Left lung (tissue), 10 donors: ENCODE results near the gene ZFYVE21. TPM values are rescaled to one million over a fixed set of nuclear protein-coding genes. Genes with fewer than 3 reads are reported as not detected.

Source experiments
- ATAC-seq: fragments of 200-7000 bp; cut with Tn5 transposase; one replicate; pipeline ENCODE4 v1.9.1; 2020; ENCODE audit warnings: moderate library complexity
- DNase-seq, 4 donors: peaks; one replicate each; pipeline ENCODE4 v3.0.0-alpha.2; 2013 to 2020
- H3K27ac ChIP-seq, 2 donors: fragments of 200-600 bp; sonication (generic) in 1 of 2; one replicate each; pipeline versions ENCODE4 v1.5.0 to v1.8.0; 2020 to 2021
- H3K27me3 ChIP-seq, 2 donors: fragments of 200-600 bp; sonication (generic) in 1 of 2; one replicate each; pipeline versions ENCODE4 v1.5.0 to v1.8.0; 2020 to 2021
- H3K36me3 ChIP-seq, 2 donors: fragments of 200-600 bp; sonication (generic) in 1 of 2; one replicate each; pipeline versions ENCODE4 v1.5.0 to v1.8.0; 2020 to 2021
- H3K4me1 ChIP-seq, 2 donors: fragments of 200-600 bp; one replicate each; pipeline ENCODE4 v1.8.0; 2021
- H3K4me3 ChIP-seq, 2 donors: fragments of 200-600 bp; sonication (generic) in 1 of 2; one replicate each; pipeline versions ENCODE4 v1.5.0 to v1.8.0; 2020 to 2021; ENCODE audit warnings: mild to moderate bottlenecking in 1 of 2
- H3K9me3 ChIP-seq, 2 donors: fragments of 200-600 bp; sonication (generic) in 1 of 2; one replicate each; pipeline versions ENCODE4 v1.5.0 to v1.8.0; 2020 to 2021
- CTCF ChIP-seq, 2 donors: fragments of 200-600 bp; sonication (generic) in 1 of 2; IDR thresholded peaks; one replicate each; pipeline versions ENCODE4 v1.5.0 to v1.8.0; 2021; ENCODE audit warnings: antibody characterized with exemption in 2 of 2
- intact Hi-C, 2 donors: fragments of 100-400 bp; cut with DNase I; formaldehyde crosslinking; loops; one replicate each; pipeline versions ENCODE4 v1.11.2 to v1.14.2; 2022
- polyA plus RNA-seq, 6 donors: library from polyadenylated mRNA; unstranded; fragments of 120-200 nt; gene quantifications; one replicate each; pipeline ENCODE4 v1.2.1, GENCODE V29; 2013; ENCODE audit not compliant: insufficient read length in 6 of 6
- total RNA-seq, 2 donors: library from RNA; stranded (reverse); fragmentation: NEBNext Ultra II Directional; extraction: Animal tissue kit (Norgen Biotek cat#: 25700); gene quantifications; one replicate each; pipeline ENCODE4 v1.2.1, GENCODE V29; 2021
- donor health status: DM: no; HTN: yes; CAD: no.
- donor health status: DM: no; HTN: no; CAD: no.

The ZFYVE21 gene
- total and polyA plus RNA-seq, 8 donors = 42.8 to 72.7 (median 59.2) TPM

GRCh38 chr14:103738166-103738565 lies 22.6 kb downstream of the ZFYVE21 start:
- DNase-seq (no peak), ATAC-seq (no peak)
- Histone ChIP-seq H3K27ac (no peak overlapping the region), H3K27me3 (no peaks in the 10 kb centered on the region), H3K9me3 (no peaks in the 10 kb centered on the region), H3K4me3 (no peak overlapping the region), H3K4me1 (no peaks in the 10 kb centered on the region), H3K36me3 (peaks cover 0 to 98% of the 10 kb centered on the region in 2 donors)
- no peak for TF ChIP-seq CTCF (IDR thresholded peaks at IDR 0.05)
- intact Hi-C loops = no loop called here

- Histone ChIP-seq H3K4me1 (no peaks in the 10 kb centered on the region), H3K9me3 (no peaks in the 10 kb centered on the region), H3K36me3 (peaks cover 0 to 97% of the 10 kb centered on the region in 2 donors), H3K27me3 (no peaks in the 10 kb centered on the region), H3K4me3 (no peak overlapping the region), H3K27ac (no peak overlapping the region)
- no peak for ATAC-seq
- TF ChIP-seq CTCF (IDR thresholded peaks at IDR 0.05) = no peak
- intact Hi-C loops = no loop called here
- peak in 1 of 4 donors; percentile 69 for DNase-seq
Observed at GRCh38 chr14:103738701-103739451, 23.3 kb downstream of the ZFYVE21 start.

- Histone ChIP-seq H3K36me3 (peaks cover 0 to 97% of the 10 kb centered on the region in 2 donors), H3K27ac (no peak overlapping the region), H3K4me3 (no peak overlapping the region), H3K9me3 (no peaks in the 10 kb centered on the region), H3K27me3 (no peaks in the 10 kb centered on the region), H3K4me1 (no peaks in the 10 kb centered on the region)
- intact Hi-C loops = no loop called here
- ATAC-seq = no peak
- no peak for DNase-seq
- TF ChIP-seq CTCF (IDR thresholded peaks at IDR 0.05) = no peak
Observed at GRCh38 chr14:103739466-103739792, 23.8 kb downstream of the ZFYVE21 start.

GRCh38 chr14:103739793-103740501 lies 24.3 kb downstream of the ZFYVE21 start:
- DNase-seq = peak in 1 of 4 donors; percentile 77
- intact Hi-C loops = no loop called here
- peaks cover 0 to 95% of the 10 kb centered on the region in 2 donors for H3K36me3 ChIP-seq
- no peak for TF ChIP-seq CTCF (IDR thresholded peaks at IDR 0.05)
- no peaks in the 10 kb centered on the region for H3K4me1 ChIP-seq
- no peaks in the 10 kb centered on the region for H3K9me3 ChIP-seq
- no peak overlapping the region for H3K4me3 ChIP-seq
- no peak for ATAC-seq
- H3K27me3 ChIP-seq = no peaks in the 10 kb centered on the region
- no peak overlapping the region for H3K27ac ChIP-seq

- no peaks in the 10 kb centered on the region for H3K4me1 ChIP-seq
- no peak overlapping the region for H3K4me3 ChIP-seq
- DNase-seq (no peak), ATAC-seq (no peak)
- intact Hi-C loops = no loop called here
- no peak overlapping the region for H3K27ac ChIP-seq
- H3K9me3 ChIP-seq = no peaks in the 10 kb centered on the region
- no peaks in the 10 kb centered on the region for H3K27me3 ChIP-seq
- H3K36me3 ChIP-seq = peaks cover 0 to 96% of the 10 kb centered on the region in 2 donors
- no peak for TF ChIP-seq CTCF (IDR thresholded peaks at IDR 0.05)
Observed at GRCh38 chr14:103740991-103741689, 25.5 kb downstream of the ZFYVE21 start.
